ENCODE data around the gene CHERP.
A peak's percentile ranks its signal among the peaks of the same experiment; 100 is the strongest.

Gene CHERP

GRCh38 chr19:16542045-16542909, at the start of gene CHERP:
CHERP (minus strand) TSS chr19:16542437; CDS start chr19:16542378, 59 bp downstream.
- peak; percentile 89 for DNase-seq (ENCODE audit: low spot score)

- DNase-seq (ENCODE audit: low spot score), result no peak
Observed at GRCh38 chr19:16590876-16591802, 48.9 kb upstream of the CHERP start.

- no peak for DNase-seq (ENCODE audit: low spot score)
Observed at GRCh38 chr19:16589917-16590316, 47.7 kb upstream of the CHERP start.

- DNase-seq (ENCODE audit: low spot score), result no peak
Observed at GRCh38 chr19:16588824-16589577, 46.8 kb upstream of the CHERP start.

- no peak for DNase-seq (ENCODE audit: low spot score)
Observed at GRCh38 chr19:16587833-16588823, 45.9 kb upstream of the CHERP start.

- no peak for DNase-seq (ENCODE audit: low spot score)
Observed at GRCh38 chr19:16586991-16587832, 45.0 kb upstream of the CHERP start.

- no peak for DNase-seq (ENCODE audit: low spot score)
Observed at GRCh38 chr19:16586477-16586871, 44.2 kb upstream of the CHERP start.

- no peak for DNase-seq (ENCODE audit: low spot score)
Observed at GRCh38 chr19:16585808-16586476, 43.7 kb upstream of the CHERP start.

- DNase-seq (ENCODE audit: low spot score), result no peak
Observed at GRCh38 chr19:16585094-16585801, 43.0 kb upstream of the CHERP start.

GRCh38 chr19:16584248-16585093, 42.2 kb upstream of the CHERP start:
- DNase-seq (ENCODE audit: low spot score), result peak; percentile 58

- DNase-seq (ENCODE audit: low spot score), result no peak
Observed at GRCh38 chr19:16582486-16583261, 40.4 kb upstream of the CHERP start.

- DNase-seq (ENCODE audit: low spot score), result no peak
Observed at GRCh38 chr19:16581971-16582343, 39.7 kb upstream of the CHERP start.

GRCh38 chr19:16581145-16581970, 39.1 kb upstream of the CHERP start:
- no peak for DNase-seq (ENCODE audit: low spot score)

- DNase-seq (ENCODE audit: low spot score), result no peak
Observed at GRCh38 chr19:16579381-16579780, 37.1 kb upstream of the CHERP start.

- no peak for DNase-seq (ENCODE audit: low spot score)
Observed at GRCh38 chr19:16577531-16577985, 35.3 kb upstream of the CHERP start.
